ENCODE data around the gene MAP3K10.
A peak's percentile ranks its signal among the peaks of the same experiment; 100 is the strongest.

Gene MAP3K10

GRCh38 chr19:40244579-40245317 lies 53.5 kb downstream of the MAP3K10 start:
- DNase-seq (ENCODE audit: low read depth in 1 of 2, low spot score in 1 of 2) = no peak
- no peak for TF ChIP-seq JUND (IDR thresholded peaks at IDR 0.05; ENCODE audit: low read depth)
- in situ Hi-C loops (cut with HindIII; ENCODE audit: low pct_unique_long_range_greater_than_20kb, low sequenced_read_pairs) = no loop called here

- no peak for DNase-seq (ENCODE audit: low read depth in 1 of 2, low spot score in 1 of 2)
- no peak for TF ChIP-seq JUND (IDR thresholded peaks at IDR 0.05; ENCODE audit: low read depth)
- in situ Hi-C loops (cut with HindIII; ENCODE audit: low pct_unique_long_range_greater_than_20kb, low sequenced_read_pairs) = no loop called here
Measured at GRCh38 chr19:40245506-40246128, 54.4 kb downstream of the MAP3K10 start.

- no peak for DNase-seq (ENCODE audit: low read depth in 1 of 2, low spot score in 1 of 2)
- no peak for TF ChIP-seq JUND (IDR thresholded peaks at IDR 0.05; ENCODE audit: low read depth)
- in situ Hi-C loops (cut with HindIII; ENCODE audit: low pct_unique_long_range_greater_than_20kb, low sequenced_read_pairs) = no loop called here
Measured at GRCh38 chr19:40246292-40247073, 55.3 kb downstream of the MAP3K10 start.

- no peak for DNase-seq (ENCODE audit: low read depth in 1 of 2, low spot score in 1 of 2)
- TF ChIP-seq JUND (IDR thresholded peaks at IDR 0.05; ENCODE audit: low read depth) = no peak
- in situ Hi-C loops (cut with HindIII; ENCODE audit: low pct_unique_long_range_greater_than_20kb, low sequenced_read_pairs) = no loop called here
Measured at GRCh38 chr19:40247178-40247577, 56.0 kb downstream of the MAP3K10 start.

- no peak for TF ChIP-seq JUND (IDR thresholded peaks at IDR 0.05; ENCODE audit: low read depth)
- no peak for DNase-seq (ENCODE audit: low read depth in 1 of 2, low spot score in 1 of 2)
- in situ Hi-C loops (cut with HindIII; ENCODE audit: low pct_unique_long_range_greater_than_20kb, low sequenced_read_pairs) = no loop called here
Measured at GRCh38 chr19:40247735-40248262, 56.6 kb downstream of the MAP3K10 start.

GRCh38 chr19:40249201-40249600 lies 58.0 kb downstream of the MAP3K10 start:
- DNase-seq (ENCODE audit: low read depth in 1 of 2, low spot score in 1 of 2) = no peak
- no peak for TF ChIP-seq JUND (IDR thresholded peaks at IDR 0.05; ENCODE audit: low read depth)
- in situ Hi-C loops (cut with HindIII; ENCODE audit: low pct_unique_long_range_greater_than_20kb, low sequenced_read_pairs) = no loop called here

- peak in 1 of 2 experiments; percentile 73 for DNase-seq (ENCODE audit: low read depth in 1 of 2, low spot score in 1 of 2)
- no peak for TF ChIP-seq JUND (IDR thresholded peaks at IDR 0.05; ENCODE audit: low read depth)
- in situ Hi-C loops (cut with HindIII; ENCODE audit: low pct_unique_long_range_greater_than_20kb, low sequenced_read_pairs) = no loop called here
Measured at GRCh38 chr19:40249781-40250180, 58.6 kb downstream of the MAP3K10 start.

- no peak for DNase-seq (ENCODE audit: low read depth in 1 of 2, low spot score in 1 of 2)
- TF ChIP-seq JUND (IDR thresholded peaks at IDR 0.05; ENCODE audit: low read depth) = no peak
- in situ Hi-C loops (cut with HindIII; ENCODE audit: low pct_unique_long_range_greater_than_20kb, low sequenced_read_pairs) = no loop called here
Measured at GRCh38 chr19:40251244-40251643, 60.0 kb downstream of the MAP3K10 start.

- in situ Hi-C loops (cut with HindIII; ENCODE audit: low pct_unique_long_range_greater_than_20kb, low sequenced_read_pairs) = no loop called here
- TF ChIP-seq JUND (IDR thresholded peaks at IDR 0.05; ENCODE audit: low read depth) = no peak
- no peak for DNase-seq (ENCODE audit: low read depth in 1 of 2, low spot score in 1 of 2)
Measured at GRCh38 chr19:40251991-40252390, 60.8 kb downstream of the MAP3K10 start.

- DNase-seq (ENCODE audit: low read depth in 1 of 2, low spot score in 1 of 2) = peak in 1 of 2 experiments; percentile 63
- in situ Hi-C loops (cut with HindIII; ENCODE audit: low pct_unique_long_range_greater_than_20kb, low sequenced_read_pairs) = no loop called here
- TF ChIP-seq JUND (IDR thresholded peaks at IDR 0.05; ENCODE audit: low read depth) = no peak
Measured at GRCh38 chr19:40252395-40252794, 61.2 kb downstream of the MAP3K10 start.

GRCh38 chr19:40253611-40254092 lies 62.4 kb downstream of the MAP3K10 start:
- in situ Hi-C loops (cut with HindIII; ENCODE audit: low pct_unique_long_range_greater_than_20kb, low sequenced_read_pairs) = no loop called here
- no peak for TF ChIP-seq JUND (IDR thresholded peaks at IDR 0.05; ENCODE audit: low read depth)
- DNase-seq (ENCODE audit: low read depth in 1 of 2, low spot score in 1 of 2) = peak; percentile 33 to 59

GRCh38 chr19:40254714-40255418 lies 63.6 kb downstream of the MAP3K10 start:
- no peak for TF ChIP-seq JUND (IDR thresholded peaks at IDR 0.05; ENCODE audit: low read depth)
- in situ Hi-C loops (cut with HindIII; ENCODE audit: low pct_unique_long_range_greater_than_20kb, low sequenced_read_pairs) = no loop called here
- no peak for DNase-seq (ENCODE audit: low read depth in 1 of 2, low spot score in 1 of 2)
